Mesenchymal stem cell (in vitro differentiated cells and primary cell): ENCODE results near the gene IFT57.

ENCODE experiments used
- DNase-seq: peaks from one replicate; pipeline ENCODE4 v3.0.0-alpha.2; 2013
- H2AFZ ChIP-seq: one replicate; pipeline ENCODE4 v1.6.1; 2013; ENCODE audit warnings: low read depth, mild to moderate bottlenecking, control low read depth, inconsistent platforms, low read length, moderate library complexity
- H2AK5ac ChIP-seq: 2 replicates; pipeline ENCODE4 v1.6.1; 2013; ENCODE audit warnings: low read length, moderate library complexity, mild to moderate bottlenecking, inconsistent platforms; ENCODE audit not compliant: severe bottlenecking
- H2BK120ac ChIP-seq: one replicate; pipeline ENCODE4 v1.6.1; 2013; ENCODE audit warnings: low read depth, mild to moderate bottlenecking, inconsistent platforms, low read length, moderate library complexity
- H2BK12ac ChIP-seq, 2 experiments: one replicate each; pipeline ENCODE4 v1.6.1; 2013; ENCODE audit warnings: inconsistent platforms in 2 of 2, low read length in 2 of 2, mild to moderate bottlenecking in 2 of 2, moderate library complexity in 2 of 2, control low read depth in 1 of 2
- H2BK15ac ChIP-seq: one replicate; pipeline ENCODE4 v1.6.1; 2013; ENCODE audit warnings: mild to moderate bottlenecking, low read depth, inconsistent platforms; ENCODE audit not compliant: poor library complexity, severe bottlenecking
- H2BK5ac ChIP-seq: 2 replicates; pipeline ENCODE4 v1.6.1; 2013; ENCODE audit warnings: low read depth, mild to moderate bottlenecking, low read length, control low read depth, inconsistent platforms; ENCODE audit not compliant: poor library complexity, severe bottlenecking
- H3K14ac ChIP-seq, 2 experiments: one replicate each; pipeline ENCODE4 v1.6.1; 2013; ENCODE audit warnings: inconsistent platforms in 2 of 2, low read length in 2 of 2, control low read depth in 1 of 2, mild to moderate bottlenecking in 1 of 2, moderate library complexity in 1 of 2
- H3K18ac ChIP-seq, 2 experiments: one replicate each; pipeline ENCODE4 v1.6.1; 2013; ENCODE audit warnings: inconsistent platforms in 2 of 2, low read length in 2 of 2, control low read depth in 1 of 2, low read depth in 1 of 2, mild to moderate bottlenecking in 1 of 2
- H3K23ac ChIP-seq, 2 experiments: one replicate each; pipeline ENCODE4 v1.6.1; 2013; ENCODE audit warnings: inconsistent platforms in 2 of 2, low read length in 2 of 2, mild to moderate bottlenecking in 2 of 2, moderate library complexity in 2 of 2, control low read depth in 1 of 2
- H3K27ac ChIP-seq: 2 replicates; pipeline ENCODE4 v1.5.1; 2013; ENCODE audit warnings: mild to moderate bottlenecking, moderate library complexity, low read length, control low read depth, inconsistent platforms; ENCODE audit not compliant: poor library complexity, severe bottlenecking
- H3K27me3 ChIP-seq, 2 experiments: 2 replicates each; pipeline versions ENCODE4 v1.6.1 to v1.7.0; 2013; ENCODE audit warnings: low read length in 2 of 2, mild to moderate bottlenecking in 2 of 2, moderate library complexity in 2 of 2, control low read depth in 1 of 2, inconsistent platforms in 1 of 2; ENCODE audit not compliant: control insufficient read depth in 1 of 2, insufficient read depth in 1 of 2
- H3K36me3 ChIP-seq, 2 experiments: 2 replicates each; pipeline versions ENCODE4 v1.6.1 to v1.7.0; 2013; ENCODE audit warnings: low read length in 2 of 2, control low read depth in 1 of 2, inconsistent platforms in 1 of 2, low read depth in 1 of 2, mild to moderate bottlenecking in 1 of 2; ENCODE audit not compliant: insufficient read depth in 2 of 2, control insufficient read depth in 1 of 2
- H3K4ac ChIP-seq, 2 experiments: one replicate each; pipeline ENCODE4 v1.6.1; 2013; ENCODE audit warnings: inconsistent platforms in 2 of 2, low read length in 2 of 2, mild to moderate bottlenecking in 2 of 2, moderate library complexity in 2 of 2, control low read depth in 1 of 2, low read depth in 1 of 2
- H3K4me1 ChIP-seq: 2 replicates; pipeline ENCODE4 v1.6.1; 2013; ENCODE audit warnings: low read depth, low read length, control low read depth; ENCODE audit not compliant: control insufficient read depth, insufficient read depth
- H3K4me2 ChIP-seq: 2 replicates; pipeline ENCODE4 v1.6.1; 2013; ENCODE audit warnings: low read length, mild to moderate bottlenecking, inconsistent platforms; ENCODE audit not compliant: poor library complexity, severe bottlenecking
- H3K4me3 ChIP-seq, 2 experiments: 2 replicates each; pipeline versions ENCODE4 v1.5.1 to v1.7.0; 2013; ENCODE audit warnings: low read length in 2 of 2, mild to moderate bottlenecking in 2 of 2, control low read depth in 1 of 2, low read depth in 1 of 2; ENCODE audit not compliant: insufficient read depth in 1 of 2
- H3K79me1 ChIP-seq: replicated peaks from 2 replicates; pipeline ENCODE4 v1.6.1; 2013; ENCODE audit warnings: mild to moderate bottlenecking, control low read depth, low read length, inconsistent platforms; ENCODE audit not compliant: poor library complexity, severe bottlenecking
- H3K9ac ChIP-seq: 2 replicates; pipeline ENCODE4 v1.7.0; 2013; ENCODE audit warnings: mild to moderate bottlenecking, low read length, moderate library complexity
- H3K9me3 ChIP-seq: 2 replicates; pipeline ENCODE4 v1.7.0; 2013; ENCODE audit warnings: mild to moderate bottlenecking, low read length; ENCODE audit not compliant: control insufficient read depth
- H4K8ac ChIP-seq: one replicate; pipeline ENCODE4 v1.6.1; 2013; ENCODE audit warnings: inconsistent platforms, mild to moderate bottlenecking, low read length, moderate library complexity
- H4K91ac ChIP-seq: one replicate; pipeline ENCODE4 v1.6.1; 2013; ENCODE audit warnings: mild to moderate bottlenecking, low read length, inconsistent platforms
- WGBS: methylation state at CpG from one replicate; pipeline ENCODE4 v1.1.7; 2013; ENCODE audit warnings: mixed read lengths; 5-methylcytosine and 5-hydroxymethylcytosine counted together

The IFT57 gene

DNA sequence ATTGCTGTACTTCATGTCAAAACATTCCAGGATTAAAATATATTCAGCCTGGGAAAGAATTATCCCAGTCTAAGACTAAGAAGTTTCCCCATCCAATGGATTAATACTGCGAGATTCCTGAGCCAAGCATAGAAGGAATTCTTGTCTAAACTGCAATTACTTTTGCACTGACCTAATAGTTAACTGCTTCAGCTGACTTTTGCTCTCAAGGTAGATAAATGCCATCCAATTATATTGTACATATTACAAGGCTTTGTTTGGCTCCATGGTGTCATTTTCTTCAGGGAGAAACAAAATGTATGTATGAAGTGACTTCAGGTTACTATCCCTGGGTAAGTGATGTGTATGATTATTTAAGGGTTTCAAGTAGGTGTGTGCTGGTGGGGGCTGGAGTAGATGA is 6.1 kb upstream of the IFT57 start:
- Histone ChIP-seq H2AK5ac (no peak overlapping the region), H3K79me1 (no peaks in the 10 kb centered on the region), H4K91ac (no peak overlapping the region), H3K4ac (no peak overlapping the region), H3K18ac (no peak overlapping the region), H3K9ac (no peak overlapping the region), H3K36me3 (no peaks in the 10 kb centered on the region), H2BK5ac (no peak overlapping the region), H3K23ac (no peak overlapping the region), H3K27ac (no peak overlapping the region), H3K14ac (no peak overlapping the region), H2BK120ac (no peak overlapping the region), H2BK12ac (no peak overlapping the region), H2BK15ac (no peak overlapping the region), H2AFZ (no peak overlapping the region), H3K4me1 (no peaks in the 10 kb centered on the region), H3K4me2 (no peak overlapping the region), H3K4me3 (no peak overlapping the region), H3K9me3 (no peaks in the 10 kb centered on the region), H3K27me3 (no peaks in the 10 kb centered on the region), H4K8ac (no peak overlapping the region)
- WGBS: 100% methylated on average over 1 of the region's 1 CpG
- DNase-seq: no peak

- Histone ChIP-seq H3K14ac (no peak overlapping the region), H3K18ac (no peak overlapping the region), H3K4ac (no peak overlapping the region), H2AK5ac (no peak overlapping the region), H2BK120ac (no peak overlapping the region), H3K4me1 (no peaks in the 10 kb centered on the region), H3K36me3 (no peaks in the 10 kb centered on the region), H3K4me3 (no peak overlapping the region), H2BK15ac (no peak overlapping the region), H3K27me3 (no peaks in the 10 kb centered on the region), H2AFZ (no peak overlapping the region), H3K79me1 (no peaks in the 10 kb centered on the region), H2BK12ac (no peak overlapping the region), H4K91ac (no peak overlapping the region), H3K23ac (no peak overlapping the region), H3K4me2 (no peak overlapping the region), H3K27ac (no peak overlapping the region), H3K9ac (no peak overlapping the region), H4K8ac (no peak overlapping the region), H2BK5ac (no peak overlapping the region), H3K9me3 (no peaks in the 10 kb centered on the region)
- WGBS: 88% methylated on average over 2 of the region's 6 CpGs
- DNase-seq: no peak
Measured at GRCh38 chr3:108227131-108227530, 4.9 kb upstream of the IFT57 start.

GRCh38 chr3:108225221-108225620 is 3.0 kb upstream of the IFT57 start:
- no peak overlapping the region for H4K8ac ChIP-seq
- no peak overlapping the region for H4K91ac ChIP-seq
- H2AK5ac ChIP-seq: no peak overlapping the region
- H3K4me2 ChIP-seq: no peak overlapping the region
- H3K4me3 ChIP-seq: no peak overlapping the region
- no peak for DNase-seq
- no peak overlapping the region for H3K27ac ChIP-seq
- no peak overlapping the region for H3K4ac ChIP-seq
- H3K4me1 ChIP-seq: no peaks in the 10 kb centered on the region
- no peaks in the 10 kb centered on the region for H3K27me3 ChIP-seq
- H3K23ac ChIP-seq: no peak overlapping the region
- no peak overlapping the region for H3K18ac ChIP-seq
- no peaks in the 10 kb centered on the region for H3K9me3 ChIP-seq
- no CpG with 5 or more reads among the region's 1 CpG for WGBS
- no peak overlapping the region for H2BK12ac ChIP-seq
- no peak overlapping the region for H3K14ac ChIP-seq
- H2BK5ac ChIP-seq: no peak overlapping the region
- H3K9ac ChIP-seq: no peak overlapping the region
- no peak overlapping the region for H2AFZ ChIP-seq
- peaks cover 1% of the 10 kb centered on the region for H3K79me1 ChIP-seq
- no peak overlapping the region for H2BK120ac ChIP-seq
- H2BK15ac ChIP-seq: no peak overlapping the region
- H3K36me3 ChIP-seq: no peaks in the 10 kb centered on the region

DNA sequence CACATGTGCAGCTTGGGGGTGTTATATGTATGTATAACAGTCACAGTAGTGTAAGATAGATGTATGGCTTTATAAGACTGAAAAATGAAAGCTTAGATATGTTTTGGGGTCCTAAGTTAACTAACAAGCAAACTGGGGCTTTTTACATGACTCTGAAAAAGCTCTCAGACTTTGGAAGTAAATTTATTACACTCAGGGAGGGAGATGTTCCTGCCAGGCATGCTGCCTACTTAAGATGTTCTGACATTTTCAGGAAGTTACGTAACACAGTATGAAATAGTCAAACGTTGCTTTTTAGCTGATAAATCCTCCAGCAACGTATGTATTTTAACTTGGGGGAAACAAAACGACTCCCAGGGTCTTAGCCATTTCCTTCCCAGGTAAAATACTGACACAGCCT is 1.7 kb upstream of the IFT57 start:
- no peaks in the 10 kb centered on the region for H3K9me3 ChIP-seq
- H2AK5ac ChIP-seq: peak overlapping the region; percentile 89
- no peaks in the 10 kb centered on the region for H3K36me3 ChIP-seq
- H2AFZ ChIP-seq: no peak overlapping the region
- H4K91ac ChIP-seq: no peak overlapping the region
- H3K14ac ChIP-seq: no peak overlapping the region
- H2BK12ac ChIP-seq: no peak overlapping the region
- H3K4me3 ChIP-seq: no peak overlapping the region
- no peak overlapping the region for H2BK15ac ChIP-seq
- peaks cover 3% of the 10 kb centered on the region for H3K79me1 ChIP-seq
- H4K8ac ChIP-seq: peak overlapping the region; percentile 81
- H3K27ac ChIP-seq: no peak overlapping the region
- H3K9ac ChIP-seq: peak overlapping the region; percentile 94
- peak overlapping the region in 1 of 2 experiments; percentile 58 for H3K4ac ChIP-seq
- no peaks in the 10 kb centered on the region for H3K4me1 ChIP-seq
- DNase-seq: peak; percentile 62
- WGBS: 14% methylated on average over 4 of the region's 4 CpGs
- no peak overlapping the region for H2BK5ac ChIP-seq
- H2BK120ac ChIP-seq: no peak overlapping the region
- H3K23ac ChIP-seq: no peak overlapping the region
- H3K4me2 ChIP-seq: no peak overlapping the region
- H3K18ac ChIP-seq: no peak overlapping the region
- H3K27me3 ChIP-seq: no peaks in the 10 kb centered on the region
